Activated CD4-positive, alpha-beta T cell treated with anti-CD3 and anti-CD28 coated beads, Interleukin-2, amount 50 U/mL, for 16 hours (primary cell): ENCODE measurements around the gene GRM1.

Experiments used
- DNase-seq: peaks from one replicate; pipeline ENCODE4 v3.0.0-alpha.2; 2020

Gene GRM1

DNA sequence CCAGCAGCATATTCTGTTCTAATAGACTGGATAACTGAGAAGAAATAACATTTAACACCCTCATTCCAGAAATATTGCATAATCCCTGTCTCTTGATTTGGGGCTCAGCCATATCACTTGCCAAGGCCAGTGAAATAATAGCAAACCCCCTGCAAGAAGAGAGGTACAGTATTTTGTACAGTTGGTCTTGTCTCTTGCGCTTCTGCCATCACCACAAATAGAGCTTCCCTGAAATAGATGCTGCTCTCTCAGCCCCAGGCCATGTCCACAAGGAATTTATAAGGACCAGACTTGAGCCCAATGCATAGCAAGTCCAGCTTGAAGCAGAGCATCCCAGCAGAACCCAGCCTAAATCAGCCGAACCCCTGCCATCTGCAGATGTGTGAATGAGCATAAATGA lies 254.0 kb downstream of the GRM1 start:
- no peak for DNase-seq

DNA sequence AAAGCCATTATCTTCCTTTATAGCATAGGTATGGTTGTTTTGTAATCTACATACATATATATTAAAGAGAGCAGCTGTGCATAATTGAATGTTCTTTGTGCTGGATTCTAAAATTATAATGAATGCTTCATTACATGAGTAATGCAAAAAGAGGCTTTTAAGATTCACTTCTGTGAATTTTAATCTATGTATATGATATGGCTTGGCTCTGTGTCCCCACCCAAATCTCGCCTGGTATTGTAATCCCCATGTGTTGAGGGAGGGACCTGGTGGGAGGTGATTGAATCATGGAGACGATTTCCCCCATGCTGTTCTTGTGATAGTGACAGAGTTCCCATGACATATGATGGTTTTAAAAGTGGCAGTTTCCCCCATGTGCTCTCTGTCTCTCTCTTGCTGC lies 255.4 kb downstream of the GRM1 start:
- DNase-seq = no peak

DNA sequence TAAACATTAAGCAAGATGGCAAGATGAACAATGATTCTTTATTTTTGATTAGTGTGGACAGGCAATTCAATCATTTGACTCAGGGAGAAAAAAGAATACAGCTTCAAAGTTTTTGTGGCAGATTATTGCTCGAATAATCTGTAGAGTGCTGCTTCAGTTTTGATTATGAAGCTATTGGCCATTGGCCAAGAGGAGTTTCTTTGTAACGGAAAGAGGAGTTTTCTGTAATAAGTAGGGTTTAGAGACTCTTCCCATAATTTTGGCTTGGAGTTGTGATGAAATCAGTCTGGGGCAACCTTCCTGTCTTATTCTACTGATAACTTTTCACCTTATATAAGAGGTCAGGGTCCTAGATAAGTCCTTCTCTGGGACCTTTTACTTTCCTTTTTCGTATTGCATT lies 258.1 kb downstream of the GRM1 start:
- no peak for DNase-seq

- no peak for DNase-seq
These were observed 259.0 kb downstream of the GRM1 start for GRCh38 chr6:146287691-146288369.

- DNase-seq = no peak
These were observed 261.1 kb downstream of the GRM1 start for GRCh38 chr6:146289816-146290588.

- DNase-seq = no peak
These were observed 261.7 kb downstream of the GRM1 start for GRCh38 chr6:146290589-146290901.

DNA sequence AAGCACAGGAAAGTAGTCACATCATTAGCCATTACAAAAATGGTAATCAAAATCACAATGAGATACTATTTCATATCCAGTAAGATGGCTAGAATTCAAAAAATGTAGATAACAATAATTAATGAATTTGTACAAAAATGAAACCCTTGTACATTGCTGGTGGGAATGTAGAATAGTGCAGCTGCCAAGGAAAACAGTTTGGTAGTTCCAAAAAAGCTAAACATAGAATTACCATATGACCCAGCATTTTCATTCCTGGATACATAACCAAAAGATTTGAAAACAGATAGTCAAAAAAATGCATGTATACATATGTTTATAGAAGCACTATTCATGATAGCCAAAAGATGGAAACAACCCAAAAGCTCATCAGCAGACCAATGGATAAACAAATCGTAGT lies 263.6 kb downstream of the GRM1 start:
- no peak for DNase-seq

GRCh38 chr6:146295695-146296094 lies 266.8 kb downstream of the GRM1 start:
- DNase-seq = no peak

GRCh38 chr6:146297815-146298214 lies 269.0 kb downstream of the GRM1 start:
- no peak for DNase-seq

DNA sequence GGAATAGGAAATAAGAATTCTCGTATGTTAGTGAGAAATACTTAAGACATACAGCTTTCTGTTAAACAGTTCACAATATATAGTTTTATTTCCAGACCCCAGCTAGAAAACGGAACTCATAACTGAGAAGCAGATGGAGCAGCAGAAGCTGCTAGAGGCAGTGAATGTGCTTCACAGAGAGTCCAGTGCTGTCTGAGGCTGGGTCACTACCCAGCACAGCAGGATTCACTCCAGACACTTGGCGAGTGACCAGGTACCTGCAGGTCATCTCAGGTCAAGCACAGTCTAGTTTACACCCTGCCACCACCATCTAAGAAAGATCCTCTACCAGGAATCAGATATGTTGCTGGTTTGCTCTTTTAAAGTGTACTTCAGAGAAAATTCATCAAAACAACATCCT lies 271.7 kb downstream of the GRM1 start:
- DNase-seq = no peak

DNA sequence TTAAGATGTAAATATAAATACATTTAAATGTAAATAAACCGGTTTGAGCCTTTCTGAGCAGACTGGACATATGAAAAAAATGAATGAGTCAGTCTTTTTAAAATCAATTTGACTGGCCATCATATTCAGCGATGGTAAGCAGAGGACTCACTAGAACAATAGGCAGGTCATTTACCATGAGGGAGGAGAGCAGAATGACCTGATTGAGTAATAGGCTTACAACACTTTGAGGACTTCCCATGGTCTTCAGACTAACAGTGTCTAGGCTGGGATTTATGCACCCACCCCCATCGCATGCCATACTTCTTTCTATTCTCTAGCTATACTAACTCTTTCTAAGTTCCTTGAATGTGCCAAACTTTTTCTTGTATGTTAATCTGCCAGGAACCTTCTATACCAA lies 272.9 kb downstream of the GRM1 start:
- DNase-seq = no peak

GRCh38 chr6:146302994-146303393 lies 274.1 kb downstream of the GRM1 start:
- DNase-seq = no peak

DNA sequence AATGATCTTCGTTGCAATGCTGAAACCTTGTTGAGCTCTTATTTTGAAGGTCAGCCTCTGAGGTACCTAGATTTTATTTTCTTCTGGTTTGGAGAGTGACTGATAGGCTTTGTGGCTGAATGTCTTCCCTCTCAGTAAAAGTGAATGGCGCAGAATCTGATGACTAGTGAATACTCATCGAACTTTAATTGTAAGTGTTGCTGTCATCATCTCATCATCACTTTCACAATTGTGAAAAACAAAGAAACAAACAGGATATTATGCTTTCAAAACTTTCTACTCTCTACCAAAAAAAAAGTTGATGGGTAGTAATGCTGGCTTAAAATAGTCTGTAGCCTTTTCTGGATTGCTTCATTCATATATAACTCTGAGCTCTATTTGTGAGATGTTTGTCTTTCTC lies 275.3 kb downstream of the GRM1 start:
- no peak for DNase-seq

DNA sequence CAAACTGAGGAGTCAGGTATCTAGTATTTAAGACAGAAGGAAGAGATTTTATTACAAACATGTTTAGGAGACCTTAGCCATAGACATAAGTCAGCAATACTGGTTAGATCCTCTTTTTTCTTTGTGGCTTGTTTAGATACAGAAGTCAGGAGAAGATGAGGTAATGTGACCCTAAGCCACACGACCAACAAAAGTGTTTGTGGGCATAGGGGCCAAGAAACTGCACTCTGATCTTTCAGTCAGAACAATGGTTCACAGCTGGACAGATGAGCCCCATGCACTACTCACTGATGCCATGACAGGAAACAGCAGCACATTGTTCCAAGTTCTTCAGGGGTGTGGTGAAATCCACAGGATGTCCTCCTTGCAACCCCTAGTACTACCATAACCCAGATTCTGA lies 276.2 kb downstream of the GRM1 start:
- DNase-seq = no peak

- DNase-seq = no peak
These were observed 277.1 kb downstream of the GRM1 start for GRCh38 chr6:146305951-146306350.

DNA sequence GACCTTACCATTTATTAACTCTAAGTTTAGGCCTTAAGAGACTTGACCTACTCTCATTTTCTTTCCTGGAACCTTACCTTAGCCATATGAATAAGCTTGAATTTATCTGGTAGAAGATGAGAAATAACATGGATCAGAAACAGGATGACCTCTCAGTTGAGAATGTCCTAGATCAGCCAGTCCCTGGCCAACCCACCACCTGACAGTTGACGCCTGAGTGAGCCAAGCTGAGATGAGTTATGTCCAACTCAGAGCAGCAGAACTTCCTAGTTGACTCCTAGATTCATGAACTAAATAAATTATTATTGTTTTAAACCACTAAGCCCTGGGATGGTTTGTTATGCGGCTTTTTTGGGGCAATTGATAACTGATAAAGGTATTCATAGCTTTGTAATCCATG lies 281.8 kb downstream of the GRM1 start:
- no peak for DNase-seq

- no peak for DNase-seq
These were observed 282.2 kb downstream of the GRM1 start for GRCh38 chr6:146311079-146311478.

DNA sequence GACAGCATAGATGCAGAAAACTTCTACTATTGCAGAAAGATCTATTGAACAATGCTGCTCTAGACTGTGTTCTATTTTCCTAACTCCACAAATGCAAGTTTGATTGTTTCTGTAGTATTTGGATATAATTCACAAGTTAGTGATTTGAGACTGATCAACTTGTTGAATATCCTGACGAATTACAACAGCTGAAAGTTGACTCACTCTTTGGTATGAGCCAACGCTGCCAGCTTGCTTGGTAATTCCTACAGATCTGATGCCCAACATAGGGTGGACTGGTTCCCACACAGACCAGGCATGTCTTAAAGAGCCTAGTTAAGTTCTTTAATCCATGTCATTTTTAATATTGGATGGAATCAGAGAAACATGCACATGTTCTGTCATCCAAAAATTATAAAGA lies 283.7 kb downstream of the GRM1 start:
- DNase-seq = no peak

DNA sequence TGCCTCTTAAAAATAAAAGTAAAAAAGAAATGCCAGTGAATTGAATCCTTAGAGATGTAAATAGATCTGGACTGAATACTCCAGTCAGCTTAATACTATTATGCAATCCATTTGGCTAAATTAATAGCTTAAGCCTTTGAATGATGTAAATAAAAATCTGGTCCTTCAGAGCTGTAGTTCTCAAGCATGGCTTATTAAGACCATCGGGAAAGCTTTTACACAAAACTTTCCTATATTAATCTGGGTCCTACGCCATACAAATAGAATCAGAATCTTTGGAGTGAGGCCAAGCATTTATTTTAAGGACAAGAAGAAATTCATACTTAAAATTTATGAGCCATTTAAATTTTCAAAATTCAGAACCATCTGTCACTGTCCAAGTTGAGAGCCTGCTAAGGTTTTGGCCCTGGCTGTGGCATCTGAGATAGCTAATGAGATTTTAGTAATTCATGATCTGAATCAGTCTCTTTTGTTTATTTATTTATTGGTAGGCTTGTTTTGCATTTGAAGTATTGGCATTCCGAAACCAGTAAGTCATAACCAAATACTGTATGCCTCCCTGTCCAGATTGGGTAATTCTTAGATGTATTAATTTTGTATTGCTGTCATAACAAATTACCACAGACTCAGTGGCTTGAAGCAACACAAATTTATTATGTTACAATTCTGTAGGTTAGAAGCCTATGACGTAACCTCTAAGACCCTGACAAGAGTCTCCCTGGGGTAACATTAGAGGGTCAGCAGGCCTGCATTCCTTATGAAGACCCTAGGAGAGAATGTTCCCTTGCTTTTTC lies 286.7 kb downstream of the GRM1 start:
- no peak for DNase-seq

DNA sequence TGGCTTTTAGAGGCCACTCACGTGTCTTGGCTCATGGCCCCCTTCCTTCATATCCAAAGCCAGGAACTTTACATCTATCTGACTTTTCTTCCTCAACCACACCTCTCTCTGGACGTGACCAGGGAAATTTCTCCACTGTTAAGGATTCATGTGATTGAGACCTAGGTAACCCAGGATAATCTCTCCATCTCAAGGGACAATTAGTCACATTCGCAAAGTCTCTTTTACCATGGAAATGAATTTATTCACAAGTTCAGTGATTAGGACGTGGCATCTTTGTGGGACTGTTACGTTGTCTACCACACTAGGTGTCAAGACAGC lies 287.3 kb downstream of the GRM1 start:
- no peak for DNase-seq

- DNase-seq = no peak
These were observed 302.2 kb downstream of the GRM1 start for GRCh38 chr6:146331013-146331412.

DNA sequence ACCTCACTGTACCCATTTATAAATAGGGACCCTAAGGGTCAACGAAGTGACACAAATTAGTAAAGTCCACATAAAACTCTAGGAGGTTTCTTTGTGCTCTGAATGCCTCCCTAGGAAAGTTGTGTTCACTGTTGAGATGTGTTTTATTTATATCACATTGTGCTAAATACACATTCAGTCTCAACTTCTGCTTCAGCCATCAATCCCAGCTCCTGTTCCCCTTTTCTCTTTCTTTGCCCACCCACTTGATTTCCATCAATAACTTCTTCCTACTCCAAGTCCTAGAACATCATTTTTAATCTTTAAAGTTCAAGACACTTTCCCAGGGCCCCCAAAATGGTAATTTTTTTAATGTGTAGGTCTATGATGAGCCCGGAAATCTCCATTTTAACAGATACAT lies 306.5 kb downstream of the GRM1 start:
- DNase-seq = no peak

DNA sequence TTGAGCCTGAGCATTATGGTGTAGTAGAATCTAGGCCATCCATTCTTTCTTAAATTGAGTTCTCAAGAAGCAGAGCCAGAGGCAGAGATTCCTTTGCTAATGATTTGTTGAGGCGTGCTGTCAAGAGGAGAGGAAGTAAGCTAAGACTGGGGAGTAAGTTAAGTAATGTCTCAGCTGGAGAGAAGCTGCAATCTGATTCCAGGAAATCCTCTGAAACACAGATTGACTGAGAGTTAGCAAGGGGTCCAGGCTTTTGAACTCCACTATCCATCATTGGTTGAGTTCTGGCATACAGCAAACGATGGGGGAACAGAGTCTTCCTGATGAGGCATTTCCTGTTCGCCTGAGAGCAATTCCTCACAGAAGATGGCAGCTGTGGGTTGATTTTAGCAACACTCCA lies 307.3 kb downstream of the GRM1 start:
- no peak for DNase-seq

DNA sequence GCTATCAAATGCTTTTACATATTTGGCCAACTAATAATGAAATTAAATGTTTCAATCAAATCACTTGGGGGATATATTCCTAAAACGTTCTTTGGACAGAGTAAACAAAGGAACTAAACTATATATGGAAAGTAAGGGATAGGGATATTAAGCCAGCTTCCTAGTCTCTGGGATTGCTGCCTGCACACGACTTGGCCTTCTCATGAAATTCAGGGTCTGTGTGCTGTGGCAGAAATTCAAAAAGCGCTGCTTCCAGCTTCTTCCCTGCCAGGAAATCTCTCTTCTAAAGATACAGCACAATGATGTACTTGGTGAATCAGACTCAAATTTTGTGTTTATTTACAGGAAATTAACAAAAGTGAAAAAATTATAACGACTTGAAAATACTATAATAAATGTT lies 308.5 kb downstream of the GRM1 start:
- no peak for DNase-seq
